NCI-H2227 (cell line): ENCODE data around the gene NEMP1.

ENCODE experiments used
- DNase-seq: peaks from one replicate; lab custom pipeline; 2025; ENCODE audit not compliant: unreplicated experiment; lab: John Stamatoyannopoulos, UW

The NEMP1 gene

GRCh38 chr12:57107456-57108155 is 29.0 kb upstream of the NEMP1 start:
- DNase-seq, result no peak

GRCh38 chr12:57106021-57106708 is 27.6 kb upstream of the NEMP1 start:
- no peak for DNase-seq

GRCh38 chr12:57105011-57105753 is 26.6 kb upstream of the NEMP1 start:
- no peak for DNase-seq

GRCh38 chr12:57104292-57104910 is 25.8 kb upstream of the NEMP1 start:
- no peak for DNase-seq

GRCh38 chr12:57103856-57104255 is 25.3 kb upstream of the NEMP1 start:
- no peak for DNase-seq

- no peak for DNase-seq
Observed at GRCh38 chr12:57101892-57102695, 23.5 kb upstream of the NEMP1 start.

GRCh38 chr12:57099766-57100165 is 21.2 kb upstream of the NEMP1 start:
- no peak for DNase-seq

- no peak for DNase-seq
Observed at GRCh38 chr12:57099047-57099714, 20.6 kb upstream of the NEMP1 start.

- no peak for DNase-seq
Observed at GRCh38 chr12:57098546-57098945, 20.0 kb upstream of the NEMP1 start.

- DNase-seq, result no peak
Observed at GRCh38 chr12:57097554-57097835, 18.9 kb upstream of the NEMP1 start.

GRCh38 chr12:57096748-57097553 is 18.4 kb upstream of the NEMP1 start:
- no peak for DNase-seq

- peak; percentile 65 for DNase-seq
Observed at GRCh38 chr12:57096099-57096572, 17.5 kb upstream of the NEMP1 start.

- no peak for DNase-seq
Observed at GRCh38 chr12:57095440-57095839, 16.8 kb upstream of the NEMP1 start.

GRCh38 chr12:57094208-57095160 is 15.9 kb upstream of the NEMP1 start:
- no peak for DNase-seq

GRCh38 chr12:57093415-57094207 is 15.0 kb upstream of the NEMP1 start:
- DNase-seq, result peak; percentile 66

- no peak for DNase-seq
Observed at GRCh38 chr12:57092876-57093414, 14.4 kb upstream of the NEMP1 start.

- DNase-seq, result no peak
Observed at GRCh38 chr12:57092529-57092862, 13.9 kb upstream of the NEMP1 start.
